HepG2 (cell line): ENCODE measurements around the gene RABGAP1L. TPM values are rescaled to one million over a fixed set of nuclear protein-coding genes. Genes with fewer than 3 reads are reported as not detected.

Experiments used
- ATAC-seq: fragments of 200-7000 bp; cut with Tn5 transposase; 3 replicates; pipeline ENCODE4 v1.9.1; 2020; ENCODE audit warnings: mild to moderate bottlenecking, moderate library complexity
- BruUV-seq: library from RNA; stranded (reverse); fragments of 400-500 nt; replicated peaks from 2 replicates; lab custom pipeline; 2021; lab: Mats Ljungman, UMichigan
- CTCF ChIA-PET: fragments of 300-600 bp; formaldehyde crosslinking; extraction: SDS; loops from one replicate; lab custom pipeline; 2021; ENCODE audit warnings: low total read pairs, inconsistent platforms, low intra/inter-chr PET ratio; lab: Yijun Ruan, JAX
- POLR2A ChIA-PET: fragments of 350-600 bp; sonication (Branson Sonifier 250); formaldehyde crosslinking; loops from one replicate; lab custom pipeline; 2020; ENCODE audit warnings: antibody characterized with exemption, inconsistent platforms; lab: Yijun Ruan, JAX
- DNase-seq: peaks from one replicate; pipeline ENCODE4 v3.0.0-alpha.2; 2015; ENCODE audit warnings: low spot score
- FAIRE-seq: peaks from 3 replicates; lab custom pipeline; 2011; peaks lifted over from hg19 to GRCh38; lab: Jason Lieb, UNC
- H2AFZ ChIP-seq: one replicate; pipeline ENCODE4 v1.6.1; 2011; ENCODE audit warnings: low read length, inconsistent platforms
- H3K27ac ChIP-seq: fragments of 300-600 bp; 3 replicates; pipeline ENCODE4 v1.8.0; 2011; ENCODE audit warnings: mixed run types, mild to moderate bottlenecking, mixed read lengths, low read length, inconsistent platforms; ENCODE audit not compliant: insufficient read depth; ENCODE audit errors: extremely low read length
- H3K27me3 ChIP-seq, 2 experiments: fragments of 200-600 bp in 1 of 2; 2 replicates in 1 of 2; 3 replicates in 1 of 2; pipeline versions ENCODE4 v1.6.0 to v1.8.0; 2011; ENCODE audit warnings: low read length in 2 of 2, mild to moderate bottlenecking in 2 of 2, moderate library complexity in 2 of 2, inconsistent platforms in 1 of 2; ENCODE audit not compliant: insufficient read depth in 2 of 2, control insufficient read depth in 1 of 2
- H3K36me3 ChIP-seq, 2 experiments: fragments of 200-600 bp in 1 of 2; replicated peaks in 1 of 2; 2 replicates in 1 of 2; 3 replicates in 1 of 2; pipeline versions ENCODE4 v1.5.1 to v1.8.0; 2011; ENCODE audit warnings: low read length in 2 of 2, inconsistent platforms in 1 of 2; ENCODE audit not compliant: insufficient read depth in 2 of 2, control insufficient read depth in 1 of 2
- H3K4me1 ChIP-seq: 2 replicates; pipeline ENCODE4 v1.5.1; 2012; ENCODE audit warnings: low read length, inconsistent platforms; ENCODE audit not compliant: insufficient read depth
- H3K4me2 ChIP-seq: 2 replicates; pipeline ENCODE4 v1.6.0; 2011; ENCODE audit warnings: low read depth, low read length, inconsistent platforms
- H3K4me3 ChIP-seq, 3 experiments: fragments of 200-600 bp in 1 of 3; sonication (generic), shearing (Covaris generic) in 1 of 3; replicated peaks in 1 of 3; 2 replicates each; pipeline ENCODE4 v1.5.1; 2011 to 2016; ENCODE audit warnings: low read length in 3 of 3, inconsistent platforms in 2 of 3, low read depth in 2 of 3, mild to moderate bottlenecking in 2 of 3, control low read depth in 1 of 3, mixed read lengths in 1 of 3; ENCODE audit not compliant: insufficient read depth in 1 of 3
- H3K79me2 ChIP-seq: one replicate; pipeline ENCODE4 v1.6.1; 2011; ENCODE audit warnings: low read length, inconsistent platforms; ENCODE audit not compliant: insufficient read depth
- H3K9ac ChIP-seq: 2 replicates; pipeline ENCODE4 v1.6.0; 2011; ENCODE audit warnings: mild to moderate bottlenecking, low read depth, low read length, inconsistent platforms; ENCODE audit not compliant: insufficient read depth
- H3K9me3 ChIP-seq: 2 replicates; pipeline ENCODE4 v1.5.1; 2012; ENCODE audit warnings: mild to moderate bottlenecking, low read length
- H4K20me1 ChIP-seq: 2 replicates; pipeline ENCODE4 v1.6.0; 2011; ENCODE audit warnings: inconsistent platforms, mild to moderate bottlenecking, low read length, moderate library complexity; ENCODE audit not compliant: insufficient read depth
- AHR ChIP-seq: IDR thresholded peaks from 2 replicates; pipeline ENCODE4 v1.6.1; 2018; ENCODE audit warnings: missing genetic modification reagents, missing compliant biosample characterization
- ELF1 ChIP-seq: sonication (generic); formaldehyde crosslinking; IDR thresholded peaks from 2 replicates; pipeline ENCODE4 v1.4.0; 2020; ENCODE audit warnings: missing genetic modification reagents
- FOXC1 ChIP-seq: sonication (generic); formaldehyde crosslinking; IDR thresholded peaks from 2 replicates; pipeline ENCODE4 v1.8.0; 2022; ENCODE audit warnings: mild to moderate bottlenecking, missing genetic modification reagents, borderline replicate concordance
- GABPB1 ChIP-seq: IDR thresholded peaks from 2 replicates; pipeline ENCODE4 v1.6.1; 2016; ENCODE audit warnings: mild to moderate bottlenecking, missing genetic modification reagents, moderate library complexity, missing compliant biosample characterization
- GRHL1 ChIP-seq: sonication (generic); formaldehyde crosslinking; conservative IDR thresholded peaks from 2 replicates; pipeline ENCODE4 v1.8.0; 2022; ENCODE audit warnings: missing genetic modification reagents
- HMGA1 ChIP-seq: sonication (generic); formaldehyde crosslinking; conservative IDR thresholded peaks from 2 replicates; pipeline ENCODE4 v1.4.0; 2020; ENCODE audit warnings: missing genetic modification reagents
- PLSCR1 ChIP-seq: sonication (generic); formaldehyde crosslinking; IDR thresholded peaks from 2 replicates; pipeline ENCODE4 v1.5.0; 2020; ENCODE audit warnings: missing genetic modification reagents, mild to moderate bottlenecking, borderline replicate concordance
- SKI ChIP-seq: fragments of 450-650 bp; IDR thresholded peaks from one replicate; pipeline ENCODE4 v1.6.1; 2018; ENCODE audit warnings: mild to moderate bottlenecking; ENCODE audit not compliant: partially characterized antibody
- SMARCC2 ChIP-seq: fragments of 450-650 bp; IDR thresholded peaks from 2 replicates; pipeline ENCODE4 v1.6.1; 2017; ENCODE audit warnings: antibody characterized with exemption, mild to moderate bottlenecking
- SSRP1 ChIP-seq: IDR thresholded peaks from 2 replicates; pipeline ENCODE4 v1.6.1; 2016; ENCODE audit warnings: control low read depth
- ZFX ChIP-seq: sonication (generic); formaldehyde crosslinking; IDR thresholded peaks from 2 replicates; pipeline ENCODE4 v1.4.0; 2020; ENCODE audit warnings: mild to moderate bottlenecking, low read depth, missing genetic modification reagents, moderate library complexity
- ZNF256 ChIP-seq: sonication (generic); formaldehyde crosslinking; conservative IDR thresholded peaks from 2 replicates; pipeline ENCODE4 v1.4.0; 2020; ENCODE audit warnings: missing genetic modification reagents
- ZNF264 ChIP-seq: sonication (generic); formaldehyde crosslinking; IDR thresholded peaks from 2 replicates; pipeline ENCODE4 v1.4.0; 2020; ENCODE audit warnings: missing genetic modification reagents
- ZNF296 ChIP-seq: sonication (generic); formaldehyde crosslinking; conservative IDR thresholded peaks from 2 replicates; pipeline ENCODE4 v1.5.0; 2020; ENCODE audit warnings: mild to moderate bottlenecking, missing genetic modification reagents
- ZNF446 ChIP-seq: sonication (generic); formaldehyde crosslinking; IDR thresholded peaks from 2 replicates; pipeline ENCODE4 v1.5.0; 2020; ENCODE audit warnings: mild to moderate bottlenecking, missing genetic modification reagents
- ZNF556 ChIP-seq: sonication (generic); formaldehyde crosslinking; IDR thresholded peaks from 2 replicates; pipeline ENCODE4 v1.4.0; 2020; ENCODE audit warnings: mild to moderate bottlenecking, missing genetic modification reagents, borderline replicate concordance
- ZNF761 ChIP-seq: sonication (generic); formaldehyde crosslinking; conservative IDR thresholded peaks from 2 replicates; pipeline ENCODE4 v1.4.0; 2020; ENCODE audit warnings: mild to moderate bottlenecking, missing genetic modification reagents
- WGBS: methylation state at CpG from one replicate; pipeline ENCODE4 v1.1.6; 2017; ENCODE audit warnings: low lambda C conversion rate; 5-methylcytosine and 5-hydroxymethylcytosine counted together
- in situ Hi-C: cut with HindIII; loops from 2 replicates; pipeline ENCODE4 v1.10.0; 2017; ENCODE audit warnings: low pct_unique_long_range_greater_than_20kb; ENCODE audit not compliant: extremely low pct_ligation_motif_present
- intact Hi-C: fragments of 100-400 bp; cut with micrococcal nuclease; formaldehyde crosslinking; loops from one replicate; pipeline ENCODE4 v1.10.0; 2022; ENCODE audit not compliant: unreplicated experiment
- polyA plus RNA-seq, 8 experiments: library from polyadenylated mRNA; depleted of rRNA in 3 of 8; stranded (reverse) in 7 of 8; unstranded in 1 of 8; fragments of >200 nt; fragmentation: Illumina TruSeq in 4 of 8; extraction: Trizol in 4 of 8; gene quantifications; 2 replicates each; pipeline versions ENCODE4 v1.2.1 to v1.2.3, GENCODE V29; 2011 to 2016; ENCODE audit warnings: low read depth in 4 of 8, missing spikeins in 1 of 8, mixed read lengths in 1 of 8; ENCODE audit not compliant: insufficient read depth in 1 of 8
- total RNA-seq, 5 experiments: library from RNA; depleted of rRNA; stranded (reverse); fragments of >200 nt; fragmentation: Illumina TruSeq; extraction: Trizol; gene quantifications; 2 replicates each; pipeline ENCODE4 v1.2.3, GENCODE V29; 2016; ENCODE audit warnings: low read depth in 1 of 5

Gene RABGAP1L
- total and polyA plus RNA-seq, 2 of the 13 experiments (the other 11 are each of a cell fraction or from before 2014, with no cell fraction given): 7.9 to 22.6 TPM

- no peaks in the 10 kb centered on the region for H3K79me2 ChIP-seq
- 88% methylated on average over 3 of the region's 3 CpGs for WGBS
- H3K36me3 ChIP-seq: no peaks in the 10 kb centered on the region
- no peaks in the 10 kb centered on the region for H4K20me1 ChIP-seq
- intact Hi-C loops: no loop called here
- H3K4me3 ChIP-seq: no peak overlapping the region
- H3K4me1 ChIP-seq: no peaks in the 10 kb centered on the region
- BruUV-seq: no TSS peak
- ChIA-PET POLR2A (no interaction called here), CTCF (no interaction called here)
- FAIRE-seq (no peak), DNase-seq (no peak), ATAC-seq (no peak)
- H3K27ac ChIP-seq: no peak overlapping the region
- H3K4me2 ChIP-seq: no peak overlapping the region
- H3K9ac ChIP-seq: no peak overlapping the region
- no peaks in the 10 kb centered on the region for H3K9me3 ChIP-seq
- in situ Hi-C loops: no loop called here
- H2AFZ ChIP-seq: no peak overlapping the region
- H3K27me3 ChIP-seq: no peaks in the 10 kb centered on the region
- TF ChIP-seq ZNF296 (CRISPR knock-in tag) (no peak), AHR (CRISPR knock-in tag) (no peak), ZNF256 (CRISPR knock-in tag) (no peak), SMARCC2 (no peak), SKI (no peak), GABPB1 (CRISPR knock-in tag) (no peak), ZNF446 (CRISPR knock-in tag) (no peak), HMGA1 (CRISPR knock-in tag) (no peak)
Measured at GRCh38 chr1:174569240-174569639, 409.9 kb downstream of the RABGAP1L start.

- no peaks in the 10 kb centered on the region for H3K79me2 ChIP-seq
- H4K20me1 ChIP-seq: no peaks in the 10 kb centered on the region
- H3K4me3 ChIP-seq: no peak overlapping the region
- no peak overlapping the region for H2AFZ ChIP-seq
- no peak for TF ChIP-seq ZFX (CRISPR knock-in tag)
- TF ChIP-seq SSRP1 (CRISPR knock-in tag): no peak
- TF ChIP-seq PLSCR1 (CRISPR knock-in tag): no peak
- no peak for TF ChIP-seq ZNF556
- TF ChIP-seq GRHL1 (CRISPR knock-in tag): no peak
- TF ChIP-seq ZNF264 (CRISPR knock-in tag): no peak
- TF ChIP-seq FOXC1: no peak
- no peak for TF ChIP-seq ELF1
- TF ChIP-seq ZNF761 (CRISPR knock-in tag): no peak
- intact Hi-C loops (no loop called here), in situ Hi-C loops (no loop called here)
- 75% methylated on average over 1 of the region's 1 CpG for whole genome bisulfite sequencing
- no peak overlapping the region for H3K27ac ChIP-seq
- H3K4me2 ChIP-seq: no peak overlapping the region
- ATAC-seq (no peak), DNase-seq (no peak), FAIRE-seq (no peak)
- no peaks in the 10 kb centered on the region for H3K4me1 ChIP-seq
- H3K36me3 ChIP-seq: no peaks in the 10 kb centered on the region
- no peaks in the 10 kb centered on the region for H3K27me3 ChIP-seq
- no TSS peak for BruUV-seq
- CTCF ChIA-PET: no interaction called here
- no peak overlapping the region for H3K9ac ChIP-seq
- POLR2A ChIA-PET: no interaction called here
- peaks cover 8% of the 10 kb centered on the region for H3K9me3 ChIP-seq
Measured at GRCh38 chr1:174572771-174573170, 413.5 kb downstream of the RABGAP1L start.
